ENCODE results near the gene ADAMTS7.
"Not testable (repeated sequence)": the region's sequence is repeated elsewhere in the genome, so short reads cannot be mapped to it uniquely, and the experiment has no call there.

The ADAMTS7 gene

DNA sequence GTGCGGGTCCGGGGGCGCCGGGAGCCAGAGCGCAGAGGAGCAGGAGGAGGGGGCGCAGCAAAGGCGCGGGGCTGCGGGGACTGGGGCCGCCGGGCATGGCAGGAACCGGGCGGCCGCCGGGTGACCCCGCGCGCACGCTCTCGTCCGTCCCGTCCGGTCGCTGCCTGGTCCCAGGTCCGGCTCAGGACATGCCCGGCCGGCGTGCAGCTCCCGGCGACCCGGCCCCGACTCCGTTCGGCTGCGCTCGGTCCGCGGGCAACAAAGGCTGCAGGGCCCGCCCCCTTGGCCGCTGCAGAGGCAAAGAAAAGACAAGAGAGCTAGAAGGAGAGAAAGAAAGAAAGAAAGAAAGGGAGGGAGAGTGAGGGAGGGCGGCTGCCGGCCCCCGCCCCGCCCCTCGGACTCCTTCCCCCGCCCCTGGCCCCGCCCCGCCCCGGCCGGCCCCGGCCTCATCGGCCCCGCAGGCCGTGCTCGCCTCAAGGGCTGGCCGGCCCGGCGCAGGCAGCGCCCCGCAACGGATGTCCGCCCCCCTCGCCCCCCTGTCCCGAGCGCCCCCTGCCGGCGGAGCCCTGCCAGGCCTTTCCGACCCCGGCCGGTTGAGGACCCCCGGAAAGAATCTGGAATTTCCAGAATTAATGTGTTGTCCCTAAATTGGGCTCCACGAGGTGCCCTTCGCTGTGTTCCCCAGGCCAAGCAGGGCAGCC is at the start of gene ADAMTS7:
TSS of gene ADAMTS7 (minus strand) at position 341 of the 701 bp plus-strand sequence. CDS start at position 97, 244 bp downstream.
- DNase-seq = peak; percentile 38

DNA sequence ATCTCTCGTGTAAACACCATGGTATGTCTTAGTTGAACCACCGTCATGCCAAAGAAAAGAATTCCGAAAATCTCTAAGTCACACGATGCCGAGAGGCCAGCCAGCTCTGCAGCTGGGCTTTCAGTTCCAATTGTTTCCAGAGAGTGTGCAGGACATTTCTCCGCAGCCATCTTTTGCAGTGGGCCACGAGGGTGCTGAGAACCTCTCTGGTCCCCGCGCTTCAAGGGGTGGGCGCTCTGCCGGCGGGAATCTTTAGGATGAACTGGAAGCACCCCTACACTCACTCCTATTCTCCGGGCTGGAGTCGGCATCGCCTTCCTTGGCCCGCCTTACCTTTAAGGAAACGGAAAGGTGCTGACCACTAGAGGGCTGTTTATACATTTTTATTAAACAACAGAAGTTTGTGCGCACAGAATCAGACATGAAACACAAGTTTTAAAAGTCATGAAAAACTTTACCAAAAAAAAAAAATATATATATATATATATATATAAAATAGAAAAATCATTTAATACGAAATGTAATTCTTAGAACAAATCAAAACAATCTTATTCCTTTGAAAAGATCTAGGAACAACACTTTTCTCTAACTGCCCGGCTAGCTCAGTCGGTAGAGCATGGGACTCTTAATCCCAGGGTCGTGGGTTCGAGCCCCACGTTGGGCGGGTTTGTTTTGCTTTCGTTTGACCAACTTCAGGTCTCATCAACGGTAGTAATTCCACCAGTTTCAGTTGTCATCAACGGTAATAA is 48.9 kb upstream of the ADAMTS7 start:
- peak; percentile 90 for DNase-seq

DNA sequence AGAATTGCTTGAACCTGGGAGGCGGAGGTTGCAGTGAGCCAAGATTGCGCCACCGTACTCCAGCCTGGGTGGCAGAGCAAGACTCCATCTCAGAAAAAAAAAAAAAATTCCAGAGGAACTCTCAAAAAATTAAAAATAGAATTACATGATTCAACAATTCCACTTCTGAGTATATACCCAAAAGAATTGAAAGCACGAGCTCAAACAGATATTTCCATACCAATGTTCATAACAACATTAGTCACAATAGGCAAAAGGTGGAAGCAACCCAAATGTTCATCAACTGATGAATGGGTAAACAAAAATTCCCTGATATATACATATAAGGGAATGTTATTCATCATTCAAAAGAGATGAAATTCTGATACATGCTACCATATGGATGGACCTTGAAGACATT is 44.5 kb upstream of the ADAMTS7 start:
- no peak for DNase-seq

DNA sequence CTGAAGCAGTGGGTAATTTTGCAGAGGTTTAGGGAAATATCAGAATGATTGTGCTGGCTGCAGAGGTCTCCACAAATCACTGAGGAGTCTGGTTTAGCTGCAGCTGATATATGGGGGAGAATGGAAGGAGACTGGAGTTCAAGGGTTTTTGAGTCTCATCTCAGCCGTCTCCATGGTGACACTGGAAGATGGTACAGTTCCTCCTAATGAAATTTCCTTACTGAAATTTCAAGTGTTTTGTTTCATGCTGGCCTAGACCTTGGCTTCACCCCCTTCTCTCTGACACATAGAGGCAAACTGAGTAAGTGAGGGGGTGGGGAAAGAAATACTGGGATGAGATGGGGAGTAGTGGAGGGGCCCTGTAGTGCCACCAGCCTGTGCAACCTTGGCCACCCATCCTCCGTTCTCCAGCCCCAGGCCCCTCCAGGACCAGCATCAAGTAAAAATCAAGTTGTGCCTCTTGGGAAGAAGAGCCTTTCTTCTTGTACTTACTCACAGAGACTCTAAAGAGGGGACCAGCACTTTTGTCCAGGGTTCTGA is 43.6 kb upstream of the ADAMTS7 start:
- DNase-seq = no peak

- no peak for DNase-seq
Measured at GRCh38 chr15:78853500-78853899, 42.2 kb upstream of the ADAMTS7 start.

- DNase-seq = no peak
Measured at GRCh38 chr15:78850941-78851755, 39.9 kb upstream of the ADAMTS7 start.

DNA sequence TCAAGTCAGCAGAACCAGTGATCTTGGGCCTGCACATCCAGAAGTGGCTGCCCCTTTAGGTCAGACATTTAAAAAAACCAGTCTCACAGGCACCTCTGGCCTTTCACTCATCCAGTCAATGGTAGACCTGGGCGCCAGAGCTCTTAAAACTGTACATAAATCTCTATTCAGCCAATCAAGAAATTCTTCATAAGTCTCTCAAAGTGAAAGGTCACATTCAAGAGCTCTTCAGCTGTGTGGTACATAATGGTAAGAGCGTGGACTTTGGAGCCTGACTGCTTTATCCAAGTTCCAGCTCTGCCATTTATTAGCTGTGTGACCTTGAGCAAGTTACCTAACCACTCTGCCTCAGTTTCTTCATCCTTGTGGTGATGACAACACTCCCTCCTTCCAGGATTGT is 39.1 kb upstream of the ADAMTS7 start:
- DNase-seq = no peak

DNA sequence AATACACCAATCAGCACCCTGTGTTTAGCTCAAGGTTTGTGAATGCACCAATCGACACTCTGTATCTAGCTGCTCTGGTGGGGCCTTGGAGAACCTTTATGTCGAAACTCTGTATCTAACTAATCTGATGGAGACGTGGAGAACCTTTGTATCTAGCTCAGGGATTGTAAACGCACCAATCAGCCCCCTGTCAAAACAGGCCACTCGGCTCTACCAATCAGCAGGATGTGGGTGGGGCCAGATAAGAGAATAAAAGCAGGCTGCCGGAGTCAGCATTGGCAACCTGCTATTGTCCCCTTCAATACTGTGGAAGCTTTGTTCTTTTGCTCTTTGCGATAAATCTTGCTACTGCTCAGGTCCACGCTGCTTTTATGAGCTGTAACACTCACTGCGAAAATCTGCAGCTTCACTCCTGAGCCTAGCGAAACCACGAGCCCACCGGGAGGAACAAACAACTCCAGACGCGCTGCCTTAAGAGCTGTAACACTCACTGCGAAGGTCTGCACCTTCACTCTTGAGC is 36.2 kb upstream of the ADAMTS7 start:
- DNase-seq = not testable (repeated sequence)

- not testable (repeated sequence) for DNase-seq
Measured at GRCh38 chr15:78846906-78847305, 35.6 kb upstream of the ADAMTS7 start.

- no peak for DNase-seq
Measured at GRCh38 chr15:78842519-78842918, 31.3 kb upstream of the ADAMTS7 start.

GRCh38 chr15:78841891-78842290 is 30.6 kb upstream of the ADAMTS7 start:
- no peak for DNase-seq

DNA sequence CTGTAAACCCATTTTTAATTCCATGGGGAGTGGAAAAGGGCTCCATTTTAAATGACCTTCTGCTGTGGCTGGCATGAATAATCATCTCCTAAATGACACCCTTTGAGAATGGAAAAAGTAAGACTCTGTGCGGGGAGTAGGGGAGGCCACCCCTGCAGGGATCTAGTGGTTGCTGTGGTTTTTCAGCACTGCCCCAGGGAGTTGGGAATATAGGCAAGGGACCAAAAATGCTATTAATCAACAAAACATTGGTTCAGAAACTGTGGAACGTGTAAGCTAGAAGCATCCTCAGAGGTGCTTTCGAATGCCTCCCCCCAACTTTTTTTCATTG is 30.1 kb upstream of the ADAMTS7 start:
- no peak for DNase-seq

DNA sequence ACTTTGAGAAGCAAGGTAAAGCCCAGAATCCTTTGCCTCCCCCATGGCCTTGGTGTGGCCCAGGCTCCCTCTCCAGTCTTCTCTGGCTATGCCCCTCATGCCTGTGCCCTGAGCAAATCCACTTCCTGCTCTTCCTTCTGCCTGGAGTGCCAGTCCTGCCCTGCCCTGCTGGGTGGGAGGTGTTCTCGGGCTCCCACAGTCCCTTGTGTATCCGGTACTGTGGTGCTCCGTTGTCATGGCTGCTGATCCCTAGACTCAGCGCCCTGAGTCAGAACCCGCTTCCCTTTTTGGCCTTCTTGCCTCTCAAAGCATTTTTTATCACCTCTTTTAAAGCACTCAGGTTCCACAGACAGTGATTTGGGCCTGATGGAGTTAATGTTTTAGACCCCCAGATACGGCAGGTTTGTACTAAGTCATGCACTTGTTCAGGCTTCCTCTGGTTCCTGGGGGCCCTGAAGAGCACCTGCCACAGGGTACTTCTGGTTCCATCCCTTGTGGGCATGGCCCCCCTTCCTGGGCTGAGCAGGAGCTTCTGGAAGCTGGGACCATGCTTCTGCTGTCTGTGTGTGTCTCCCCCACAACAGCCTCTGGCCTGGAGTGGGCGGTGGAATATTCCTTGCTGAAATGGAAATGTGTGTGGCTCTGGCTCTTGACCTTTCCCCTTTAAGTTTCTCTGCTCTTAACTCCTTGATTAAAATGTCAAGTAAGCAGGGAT is 29.6 kb upstream of the ADAMTS7 start:
- no peak for DNase-seq

DNA sequence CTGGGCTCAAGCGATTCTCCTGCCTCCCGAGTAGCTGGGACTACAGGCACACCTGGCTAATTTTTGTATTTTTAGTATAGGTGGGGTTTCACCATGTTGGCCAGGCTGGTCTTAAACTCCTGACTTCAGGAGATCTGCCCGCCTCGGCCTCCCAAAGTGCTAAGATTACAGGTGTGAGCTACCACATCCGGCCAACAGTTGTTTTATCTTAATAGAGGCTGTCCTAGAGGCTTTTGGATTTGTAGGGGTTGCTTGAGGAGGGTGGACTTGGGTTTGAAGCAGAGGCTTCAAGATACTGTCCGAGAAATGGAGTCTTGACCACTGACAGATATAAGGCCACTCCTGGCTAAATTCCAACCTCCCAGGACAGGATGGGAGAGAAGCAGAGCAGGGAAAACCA is 27.9 kb upstream of the ADAMTS7 start:
- DNase-seq = not testable (repeated sequence)

GRCh38 chr15:78838489-78838888 is 27.2 kb upstream of the ADAMTS7 start:
- no peak for DNase-seq

- no peak for DNase-seq
Measured at GRCh38 chr15:78837543-78837942, 26.3 kb upstream of the ADAMTS7 start.

DNA sequence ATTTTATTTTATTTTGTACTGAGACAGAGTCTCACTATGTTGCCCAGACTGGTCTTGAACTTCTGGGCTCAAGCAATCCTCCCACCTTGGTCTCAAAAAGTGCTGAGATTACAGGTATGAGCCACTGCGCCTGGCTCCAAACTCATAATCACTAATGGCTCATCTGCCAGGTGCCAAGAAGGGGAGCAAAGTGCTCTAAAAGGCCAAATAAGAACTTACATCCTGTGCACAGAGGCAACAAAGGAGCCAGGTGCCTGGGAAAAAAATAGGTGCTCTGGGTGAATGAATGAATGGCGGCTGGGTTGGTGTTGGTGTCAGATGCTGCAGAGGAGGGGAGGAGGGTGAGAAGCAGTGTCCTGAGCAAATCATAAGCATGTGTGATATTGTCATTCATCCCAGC is 25.9 kb upstream of the ADAMTS7 start:
- DNase-seq = no peak

DNA sequence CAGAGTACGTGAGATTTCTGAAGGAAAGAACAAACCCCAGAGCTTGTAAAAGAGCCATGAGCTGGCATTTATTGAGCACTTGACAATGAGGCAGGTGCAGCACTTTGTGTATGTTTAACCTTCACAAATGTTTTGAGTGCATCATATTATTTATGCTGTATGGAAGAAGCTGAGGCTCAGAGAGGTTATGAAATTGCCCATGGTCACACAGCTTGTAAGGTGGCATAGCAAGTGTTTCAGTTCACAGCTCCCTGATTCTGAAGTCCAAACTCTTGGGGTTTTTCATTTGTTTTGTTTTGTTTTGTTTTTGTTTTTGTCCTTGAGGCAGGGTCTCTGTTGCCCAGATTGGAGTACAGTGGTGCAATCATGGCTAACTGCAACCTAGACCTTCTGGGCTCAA is 25.1 kb upstream of the ADAMTS7 start:
- DNase-seq = no peak

DNA sequence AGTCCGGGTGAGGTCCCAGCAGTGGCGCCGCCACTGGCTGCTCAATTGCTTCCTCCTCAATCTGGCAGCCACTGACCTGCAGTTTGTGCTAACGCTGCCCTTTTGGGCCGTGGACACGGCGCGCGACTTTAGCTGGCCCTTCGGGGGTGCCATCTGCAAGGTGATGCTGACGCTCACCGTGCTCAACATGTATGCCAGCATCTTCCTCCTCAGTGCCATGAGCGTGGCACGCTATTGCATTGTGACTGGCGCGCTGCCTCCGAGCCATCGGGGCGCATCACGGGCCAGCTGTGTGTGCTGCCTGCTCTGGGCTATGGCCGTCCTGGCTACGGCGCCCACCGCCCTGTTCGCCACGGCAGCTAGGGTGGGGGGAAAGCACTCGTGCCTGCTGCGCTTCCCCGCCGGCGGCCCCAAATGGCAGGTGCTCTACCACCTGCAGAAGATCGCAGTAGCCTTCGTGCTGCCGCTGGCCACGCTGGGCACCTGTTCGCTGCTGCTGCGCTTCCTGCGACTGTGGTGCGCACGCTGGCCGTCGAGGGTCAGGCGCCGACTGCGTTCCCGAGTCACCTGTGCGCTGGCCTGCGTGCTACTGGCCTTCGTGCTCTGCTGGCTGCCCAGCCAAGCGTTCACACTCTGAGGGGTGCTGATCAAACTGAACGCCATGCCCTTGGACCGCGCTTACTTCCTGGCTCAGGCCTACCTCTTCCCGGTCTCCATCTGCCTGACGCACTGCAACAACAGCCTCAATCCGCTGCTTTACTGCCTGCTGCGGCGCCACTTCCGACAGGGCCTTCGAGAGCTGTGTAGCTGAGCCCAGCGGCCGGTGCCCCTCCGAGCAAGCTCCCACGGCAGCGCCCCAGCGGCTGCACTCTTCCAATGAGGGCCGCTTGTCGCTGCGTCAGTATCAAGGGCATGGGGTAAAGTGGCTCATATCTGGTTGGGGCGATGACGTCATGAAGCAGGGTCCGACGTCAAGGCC is 20.3 kb upstream of the ADAMTS7 start:
- no peak for DNase-seq

GRCh38 chr15:78830514-78831228 is 19.4 kb upstream of the ADAMTS7 start:
- DNase-seq = no peak

DNA sequence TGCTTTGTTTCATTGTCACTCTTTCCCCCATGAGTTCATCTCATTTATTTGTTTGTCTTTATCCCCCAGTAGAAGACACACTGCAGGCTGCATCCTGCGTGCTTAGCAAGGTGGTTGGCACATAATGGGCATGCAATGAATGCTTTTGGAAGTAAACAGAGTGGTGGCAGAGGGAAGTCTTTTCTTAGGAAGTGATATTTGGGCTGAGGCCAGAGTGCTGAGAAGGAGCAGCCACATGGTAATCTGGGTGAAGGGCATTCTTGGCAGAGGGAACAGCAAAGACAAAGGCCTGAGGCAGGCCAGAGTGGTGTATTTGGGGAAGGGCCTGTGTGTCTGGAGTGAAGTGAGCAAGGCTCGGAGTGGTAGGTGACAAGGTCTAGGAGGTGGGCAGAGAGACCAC is 17.7 kb upstream of the ADAMTS7 start:
- no peak for DNase-seq
